GM18505 (cell line): ENCODE data around the gene RNASEH2C.

ENCODE experiments used
- ATAC-seq: cut with Tn5 transposase; IDR thresholded peaks from one replicate; pipeline ENCODE4 v1.9.1; 2021; ENCODE audit not compliant: unreplicated experiment
- POLR2A ChIP-seq: IDR thresholded peaks from 4 replicates; pipeline ENCODE4 v1.6.1; 2011; ENCODE audit warnings: borderline replicate concordance; ENCODE audit not compliant: insufficient read depth, insufficient read length; ENCODE audit errors: extremely low read depth

The RNASEH2C gene

DNA sequence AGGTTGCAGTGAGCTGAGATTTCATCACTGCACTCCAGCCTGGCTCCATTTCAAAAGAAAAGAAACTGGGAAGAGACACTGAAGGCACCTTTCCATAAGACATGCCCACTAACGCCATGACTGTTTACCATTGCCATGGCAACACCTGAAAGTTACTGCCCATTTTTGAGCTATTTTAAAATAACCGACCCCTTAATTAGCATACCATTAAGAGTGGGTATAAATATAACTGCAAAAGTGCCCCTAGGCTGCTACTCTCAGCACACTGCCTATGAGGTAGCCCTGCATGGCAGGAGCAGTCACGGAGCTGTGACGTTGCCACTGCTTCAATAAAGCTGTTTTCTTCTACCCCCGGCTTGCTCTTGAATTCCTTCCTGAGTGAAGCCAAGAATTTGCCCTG is 9.9 kb upstream of the RNASEH2C start:
- no peak for ATAC-seq
- no peak for TF ChIP-seq POLR2A

DNA sequence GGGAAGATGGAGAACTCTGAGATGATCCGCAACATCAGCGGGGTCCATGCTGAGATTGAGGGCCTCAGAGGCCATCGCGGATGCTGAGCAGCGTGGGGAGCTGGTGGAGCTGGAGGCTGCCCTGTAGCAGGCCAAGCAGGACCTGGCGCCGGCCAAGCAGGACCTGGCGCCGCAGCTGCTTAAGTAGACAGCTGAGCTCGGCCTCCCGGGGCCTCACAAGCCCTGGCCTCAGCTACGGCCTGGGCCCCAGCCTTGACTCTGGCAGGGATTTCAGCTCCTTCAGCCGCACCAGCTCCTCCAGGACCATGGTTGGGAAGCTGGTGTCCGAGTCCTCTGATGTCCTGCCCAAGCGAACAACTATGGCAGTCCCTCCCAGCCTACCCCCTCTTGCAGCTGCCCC is 7.3 kb upstream of the RNASEH2C start:
- no peak for ATAC-seq
- TF ChIP-seq POLR2A: no peak

DNA sequence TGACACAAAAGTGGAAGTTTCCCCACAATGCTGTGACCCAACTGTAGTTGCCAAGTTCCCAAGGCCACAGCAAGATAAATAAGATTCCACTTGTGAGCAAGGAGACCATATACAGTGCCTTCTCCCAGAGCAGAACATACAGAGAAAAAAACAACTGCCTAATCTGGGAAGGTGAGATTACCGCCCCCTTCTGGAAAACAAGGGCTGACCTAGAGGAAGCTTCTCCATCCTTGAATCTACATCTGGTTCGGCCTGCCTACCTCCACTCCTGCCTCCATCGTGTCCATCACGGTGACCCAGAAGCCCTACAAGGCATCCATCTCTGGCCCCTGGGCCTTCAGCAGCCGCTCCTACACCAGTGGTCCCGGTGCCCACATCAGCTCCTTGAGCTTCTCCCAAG is 6.1 kb upstream of the RNASEH2C start:
- ATAC-seq: no peak
- TF ChIP-seq POLR2A: no peak

DNA sequence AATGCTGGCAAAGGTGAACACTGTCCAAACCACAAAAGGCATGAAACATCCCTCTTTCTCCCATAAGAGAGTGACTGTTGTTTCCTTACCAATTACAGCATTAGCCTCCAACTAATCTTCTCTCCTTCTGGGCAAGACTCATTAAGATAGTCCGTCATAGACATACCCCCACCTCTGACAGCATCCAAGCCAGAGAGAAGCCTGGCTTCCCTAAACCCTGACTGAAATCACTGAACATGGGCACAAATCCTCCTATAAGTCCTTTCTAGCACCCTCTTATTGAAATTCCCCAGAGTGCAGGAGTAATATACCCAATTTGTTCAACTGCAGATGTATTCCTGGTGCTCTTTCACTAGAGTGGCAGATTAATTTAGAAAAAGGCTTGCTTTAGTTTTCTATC is 1.7 kb upstream of the RNASEH2C start:
- ATAC-seq: no peak

DNA sequence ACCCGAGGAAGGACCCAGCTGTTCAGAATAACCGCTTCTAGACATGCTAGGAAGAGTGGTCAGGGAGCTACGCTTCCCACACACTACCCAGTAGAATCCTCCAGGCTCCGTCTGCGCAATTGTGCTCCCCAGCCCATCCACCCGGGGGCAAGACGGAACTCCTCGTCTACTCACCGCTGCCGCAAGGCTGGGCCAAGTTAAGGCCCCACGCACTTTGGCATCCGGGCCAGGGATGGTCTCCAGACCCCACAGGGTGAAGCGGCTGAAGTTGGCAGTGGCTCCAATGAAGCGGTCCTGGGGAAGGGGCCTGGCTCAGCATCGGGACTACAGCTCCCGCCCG is 757 bp downstream of the RNASEH2C start:
- ATAC-seq: peak; percentile 4
- TF ChIP-seq POLR2A: no peak

More for the DNA sequence above, 1.7 kb upstream of the RNASEH2C start:
- no peak for TF ChIP-seq POLR2A

DNA sequence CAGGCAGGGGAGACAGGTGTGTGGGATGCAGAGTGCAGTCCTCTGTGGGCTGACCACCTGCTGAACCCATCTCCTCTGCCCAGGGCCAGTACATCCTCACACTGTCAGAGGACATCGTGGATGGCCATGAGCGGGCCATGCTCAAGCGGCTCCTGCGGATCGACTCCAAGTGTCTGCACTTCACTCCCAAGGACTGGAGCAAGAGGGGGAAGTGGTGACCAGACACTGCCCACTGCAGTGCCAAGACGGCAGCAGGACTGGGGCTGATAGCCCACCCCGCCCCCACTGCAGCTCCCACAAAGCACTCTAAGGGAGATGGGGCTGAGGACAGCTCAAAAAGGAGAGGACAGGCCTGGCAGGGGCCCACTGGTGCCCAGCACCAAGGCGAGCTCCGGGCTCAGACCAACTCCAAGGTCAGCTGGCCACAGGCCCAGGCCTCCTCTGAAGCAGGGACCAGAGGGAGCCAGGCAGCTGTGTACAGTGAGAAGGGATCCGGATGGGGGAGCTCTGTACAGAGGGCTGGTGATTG is 1.6 kb downstream of the RNASEH2C start:
- TF ChIP-seq POLR2A: no peak
- ATAC-seq: no peak

DNA sequence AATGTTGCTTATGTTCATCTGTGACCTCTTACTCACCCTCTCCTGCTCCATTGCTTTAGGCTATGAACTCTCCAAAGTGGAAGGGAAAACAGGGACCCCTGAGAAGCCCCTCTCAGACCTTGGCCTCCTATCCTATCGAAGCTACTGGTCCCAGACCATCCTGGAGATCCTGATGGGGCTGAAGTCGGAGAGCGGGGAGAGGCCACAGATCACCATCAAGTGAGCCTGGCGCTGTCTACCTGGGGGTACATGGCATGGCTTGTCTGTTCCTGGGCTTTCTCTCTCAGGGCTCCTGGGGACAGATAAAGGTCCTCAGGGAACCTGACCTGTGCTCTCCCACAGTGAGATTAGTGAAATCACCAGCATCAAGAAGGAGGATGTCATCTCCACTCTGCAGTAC is 2.1 kb downstream of the RNASEH2C start:
- no peak for TF ChIP-seq POLR2A
- no peak for ATAC-seq

DNA sequence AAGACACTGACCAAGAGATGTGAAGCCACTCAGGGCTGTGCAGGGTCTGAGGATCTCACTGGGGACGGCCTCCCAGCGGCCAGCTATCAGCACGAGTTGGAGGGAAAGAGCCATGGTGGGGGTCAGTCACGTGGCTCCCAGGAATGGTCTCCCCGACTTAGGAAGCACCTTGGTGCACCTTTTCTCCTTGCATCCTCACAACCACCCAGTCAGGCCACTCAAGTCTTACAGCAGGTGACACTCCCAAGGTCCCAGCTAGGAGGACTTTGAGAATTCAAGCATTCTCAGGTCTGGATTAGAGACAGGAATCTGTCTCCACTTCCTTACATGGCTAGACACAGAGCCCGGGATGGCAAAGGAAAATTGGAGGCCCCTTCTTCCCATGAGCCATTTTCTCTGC is 2.7 kb downstream of the RNASEH2C start:
- ATAC-seq: no peak
- peak; percentile 4 for TF ChIP-seq POLR2A

DNA sequence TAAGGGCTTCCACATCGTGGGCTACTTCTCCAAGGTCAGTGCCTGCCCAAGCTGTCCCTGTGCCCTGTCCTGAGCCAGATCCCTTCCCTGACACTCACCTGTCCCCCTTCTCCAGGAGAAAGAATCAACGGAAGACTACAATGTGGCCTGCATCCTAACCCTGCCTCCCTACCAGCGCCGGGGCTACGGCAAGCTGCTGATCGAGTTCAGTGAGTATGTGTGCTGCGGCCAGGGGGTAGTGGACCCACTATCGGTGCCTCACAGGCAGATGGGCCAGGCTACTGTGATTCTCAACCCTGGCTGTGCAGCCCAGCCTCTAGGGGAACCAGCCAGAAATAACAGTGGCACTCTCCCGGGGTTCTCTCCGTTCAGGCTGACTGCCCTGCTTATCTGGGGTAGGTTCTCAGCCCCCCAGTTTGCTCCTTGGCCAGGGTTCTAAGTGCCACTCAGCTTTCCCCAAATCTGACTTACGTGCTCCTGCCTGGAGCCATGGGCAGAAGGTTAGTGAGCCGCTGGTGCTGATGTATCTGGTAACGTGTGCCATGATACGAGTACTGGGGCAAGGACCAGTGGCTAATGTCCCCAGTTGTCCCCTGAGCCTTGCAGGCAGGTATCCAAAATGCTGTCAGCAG is 3.7 kb downstream of the RNASEH2C start:
- ATAC-seq: no peak
- TF ChIP-seq POLR2A: no peak

DNA sequence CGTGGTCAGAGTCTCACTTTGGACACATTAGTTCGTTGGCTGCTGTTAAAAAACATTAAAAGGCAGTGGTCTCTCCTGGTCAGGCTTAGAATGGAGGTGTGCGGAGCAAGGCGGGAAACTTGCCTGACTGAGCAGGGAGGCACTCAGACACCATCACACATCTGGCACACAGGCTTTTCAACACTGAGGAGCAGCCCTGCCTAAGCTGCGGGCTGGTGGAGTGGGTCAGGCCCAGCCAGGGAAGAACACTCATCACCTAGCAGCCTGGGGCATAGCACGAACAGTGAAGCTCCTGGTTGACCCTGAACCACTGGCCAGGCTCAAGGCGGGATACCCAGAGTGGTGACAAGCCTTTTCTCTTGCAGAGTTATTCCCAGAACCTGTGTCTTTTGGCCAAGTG is 4.3 kb downstream of the RNASEH2C start:
- peak; percentile 12 for TF ChIP-seq POLR2A
- no peak for ATAC-seq

DNA sequence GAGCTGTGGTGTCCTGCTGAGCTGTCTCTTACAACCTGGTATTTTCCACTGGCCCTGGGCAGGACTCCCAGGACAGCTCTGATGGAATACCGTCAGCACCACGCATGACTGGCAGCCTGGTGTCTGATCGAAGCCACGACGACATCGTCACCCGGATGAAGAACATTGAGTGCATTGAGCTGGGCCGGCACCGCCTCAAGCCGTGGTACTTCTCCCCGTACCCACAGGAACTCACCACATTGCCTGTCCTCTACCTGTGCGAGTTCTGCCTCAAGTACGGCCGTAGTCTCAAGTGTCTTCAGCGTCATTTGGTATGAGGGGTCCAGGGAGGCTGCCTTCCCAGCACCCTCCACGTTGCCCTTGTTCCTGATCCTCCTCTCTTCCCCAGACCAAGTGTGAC is 6.2 kb downstream of the RNASEH2C start:
- TF ChIP-seq POLR2A: no peak

DNA sequence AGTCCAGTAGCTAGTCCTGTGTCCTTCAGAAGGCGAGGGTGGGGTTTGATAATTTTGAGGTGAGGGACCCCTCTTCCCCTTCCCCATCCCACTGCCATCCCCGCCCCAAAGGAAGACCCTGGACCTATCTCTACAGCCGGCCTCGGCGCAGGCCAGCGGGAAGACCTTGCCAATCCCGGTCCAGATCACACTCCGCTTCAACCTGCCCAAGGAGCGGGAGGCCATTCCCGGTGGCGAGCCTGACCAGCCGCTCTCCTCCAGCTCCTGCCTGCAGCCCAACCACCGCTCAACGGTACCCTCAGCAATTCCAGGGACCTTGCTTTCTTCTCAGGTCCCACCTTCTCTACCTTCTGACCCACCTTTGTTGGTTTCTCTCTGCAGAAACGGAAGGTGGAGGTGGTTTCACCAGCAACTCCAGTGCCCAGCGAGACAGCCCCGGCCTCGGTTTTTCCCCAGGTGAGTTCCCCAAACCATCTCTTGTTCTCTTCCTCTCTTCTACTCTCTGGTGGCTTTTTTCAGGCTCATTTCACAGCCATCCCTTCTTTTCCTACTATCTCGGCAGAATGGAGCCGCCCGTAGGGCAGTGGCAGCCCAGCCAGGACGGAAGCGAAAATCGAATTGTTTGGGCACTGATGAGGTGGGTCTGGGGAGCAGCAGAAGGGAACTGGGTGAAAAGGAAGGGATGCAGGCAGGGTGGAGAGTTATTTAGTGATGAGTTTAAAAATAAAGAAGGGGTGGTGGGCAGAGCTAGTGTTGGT is 7.2 kb downstream of the RNASEH2C start:
- TF ChIP-seq POLR2A: no peak
- no peak for ATAC-seq

More for the DNA sequence above, 6.2 kb downstream of the RNASEH2C start:
- no peak for ATAC-seq

DNA sequence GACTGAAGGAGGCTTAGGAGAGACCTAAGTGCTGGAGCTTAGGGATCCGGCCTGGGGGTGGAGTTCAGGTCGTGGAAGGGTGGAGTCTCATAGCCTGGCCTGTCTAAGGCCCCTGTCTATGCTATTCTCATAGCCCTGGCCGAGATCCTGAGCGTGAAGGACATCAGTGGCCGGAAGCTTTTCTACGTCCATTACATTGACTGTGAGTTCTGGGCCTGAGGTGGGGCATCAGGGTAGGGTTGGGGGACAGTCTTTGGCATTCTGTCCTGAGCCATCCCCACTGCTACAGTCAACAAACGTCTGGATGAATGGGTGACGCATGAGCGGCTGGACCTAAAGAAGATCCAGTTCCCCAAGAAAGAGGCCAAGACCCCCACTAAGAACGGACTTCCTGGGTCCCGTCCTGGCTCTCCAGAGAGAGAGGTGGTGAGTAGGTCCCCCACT is 7.9 kb downstream of the RNASEH2C start:
- ATAC-seq: no peak
- TF ChIP-seq POLR2A: no peak

DNA sequence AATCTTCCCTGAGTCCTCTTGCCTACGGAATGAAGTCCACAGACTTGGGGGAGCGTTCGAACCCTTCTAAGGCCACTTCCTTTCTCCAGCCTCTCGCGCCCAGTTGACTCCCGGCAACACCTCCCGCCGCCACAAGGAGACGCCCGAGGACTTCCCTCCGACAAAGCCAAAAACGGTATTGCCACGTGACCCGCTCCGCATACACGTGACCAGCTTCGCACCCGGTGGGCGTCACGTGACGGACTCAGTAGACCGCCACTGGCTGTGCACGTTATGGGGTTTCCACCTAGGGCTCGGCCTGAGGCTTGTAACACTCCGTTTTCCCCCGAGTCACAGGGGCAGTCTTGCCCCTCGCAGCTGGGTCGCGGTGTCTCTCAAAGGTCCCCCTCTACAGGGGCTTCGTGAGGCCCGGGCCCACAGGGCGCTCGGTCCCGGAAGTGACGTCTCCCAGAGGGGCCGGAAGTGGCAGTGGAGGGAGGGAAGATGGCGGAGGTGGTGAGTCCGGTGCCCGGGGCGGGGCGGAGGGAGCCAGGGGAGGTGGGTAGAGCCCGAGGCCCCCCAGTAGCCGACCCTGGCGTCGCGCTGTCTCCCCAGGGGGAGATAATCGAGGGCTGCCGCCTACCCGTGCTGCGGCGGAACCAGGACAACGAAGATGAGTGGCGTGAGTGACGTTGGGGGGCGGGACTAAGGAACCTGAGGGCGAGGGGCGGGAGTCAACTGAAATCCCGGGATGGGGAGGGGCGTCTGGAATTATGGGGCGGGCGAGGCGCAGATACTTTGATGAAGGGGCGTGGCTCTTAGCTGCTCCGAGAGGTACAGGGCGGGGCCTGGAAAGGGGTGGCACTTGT is 8.6 kb downstream of the RNASEH2C start, which contains the start of gene KAT5:
Gene KAT5, plus strand, starts transcription at position 468 of the 848 bp plus-strand sequence. Its CDS starts 16 bp downstream, at position 484.
- TF ChIP-seq POLR2A: peak; percentile 80
- peak; percentile 82 for ATAC-seq

DNA sequence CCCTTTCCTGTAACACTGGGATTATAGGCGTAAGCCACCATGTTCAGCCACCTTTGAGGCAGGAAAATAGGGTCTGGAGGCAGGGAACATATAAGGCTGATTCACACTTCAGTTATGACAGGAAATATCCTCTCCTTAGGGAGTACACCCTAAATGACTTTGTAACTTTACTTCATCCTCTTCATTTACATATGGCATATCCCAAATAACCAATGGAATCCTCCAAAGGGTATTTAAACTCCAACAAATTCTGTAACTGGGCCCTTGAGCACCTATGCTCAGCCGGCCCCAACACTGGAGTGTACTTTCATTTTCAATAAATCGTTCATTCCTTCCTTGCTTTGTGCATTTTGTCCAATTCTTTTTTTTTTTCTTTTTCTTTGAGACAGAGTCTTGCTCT is 10.2 kb downstream of the RNASEH2C start:
- no peak for ATAC-seq
- no peak for TF ChIP-seq POLR2A
